H1 (cell line): ENCODE measurements around the gene DYSF. TPM values are rescaled to one million over a fixed set of nuclear protein-coding genes. Genes with fewer than 3 reads are reported as not detected.

Experiments used
- ASH2L ChIP-seq: fragments of 200-600, 300-600 bp; sonication (generic); IDR thresholded peaks from one replicate; pipeline ENCODE4 v1.7.1; 2017; ENCODE audit warnings: low read length
- CHD7 ChIP-seq: fragments of 300-600 bp; sonication (generic); IDR thresholded peaks from 2 replicates; pipeline ENCODE4 v1.7.1; 2012; ENCODE audit warnings: low read length, moderate library complexity, mild to moderate bottlenecking, inconsistent platforms; ENCODE audit not compliant: insufficient replicate concordance
- CTCF ChIP-seq, 3 experiments: IDR thresholded peaks; 1 replicate in 2 of 3; 2 replicates in 1 of 3; pipeline versions ENCODE4 v1.5.1 to v1.6.1; 2011; ENCODE audit warnings: low read length in 3 of 3, mild to moderate bottlenecking in 3 of 3, inconsistent platforms in 2 of 3, low read depth in 1 of 3, moderate library complexity in 1 of 3; ENCODE audit not compliant: insufficient read depth in 1 of 3; ENCODE audit errors: control extremely low read depth in 1 of 3
- FOSL1 ChIP-seq: IDR thresholded peaks from 2 replicates; pipeline ENCODE4 v1.6.1; 2011; ENCODE audit warnings: mild to moderate bottlenecking, low read depth, low read length, moderate library complexity; ENCODE audit not compliant: insufficient read depth
- KDM1A ChIP-seq: fragments of 200-600, 300-600 bp; sonication (generic); IDR thresholded peaks from 2 replicates; pipeline ENCODE4 v1.7.1; 2016; ENCODE audit warnings: mild to moderate bottlenecking, low read length, borderline replicate concordance
- KDM5A ChIP-seq: fragments of 200-600 bp; IDR thresholded peaks from 2 replicates; pipeline ENCODE4 v1.7.1; 2012; ENCODE audit warnings: mild to moderate bottlenecking, low read length, inconsistent platforms, mixed read lengths
- NRF1 ChIP-seq: IDR thresholded peaks from 2 replicates; pipeline ENCODE4 v1.6.1; 2011; ENCODE audit warnings: mild to moderate bottlenecking, low read depth, low read length, improper control_type of control experiment
- RXRA ChIP-seq: IDR thresholded peaks from 2 replicates; pipeline ENCODE4 v1.6.1; 2011; ENCODE audit warnings: low read depth, mild to moderate bottlenecking, low read length, moderate library complexity; ENCODE audit not compliant: insufficient read depth
- TBP ChIP-seq: IDR thresholded peaks from 2 replicates; pipeline ENCODE4 v1.6.1; 2011; ENCODE audit warnings: low read depth, low read length, improper control_type of control experiment
- YY1 ChIP-seq: IDR thresholded peaks from 2 replicates; pipeline ENCODE4 v1.6.1; 2011; ENCODE audit warnings: low read depth, mild to moderate bottlenecking, low read length
- polyA plus RNA-seq, 7 experiments: library from polyadenylated mRNA; depleted of rRNA in 3 of 7; stranded (reverse) in 5 of 7; unstranded in 2 of 7; fragments of >200 nt in 5 of 7; fragments of 200-250 nt in 2 of 7; gene quantifications; 1 replicate in 5 of 7; 2 replicates in 1 of 7; 4 replicates in 1 of 7; pipeline versions ENCODE4 v1.2.1 to v1.2.3, GENCODE V29; 2011 to 2013; ENCODE audit warnings: missing spikeins in 2 of 7, mixed read lengths in 2 of 7
- total RNA-seq: library from RNA; stranded (reverse); fragmentation: NEBNext Ultra II Directional; extraction: Animal tissue kit (Norgen Biotek cat#: 25700); gene quantifications from 2 replicates; pipeline ENCODE4 v1.2.1, GENCODE V29; 2021

DYSF gene
- total and polyA plus RNA-seq, 2 of the 8 experiments (the other 6 are each of a cell fraction or from before 2014, with no cell fraction given): 5.8 to 7.1 TPM

GRCh38 chr2:71564790-71565189 is 111.4 kb downstream of the DYSF start (continued):
- TF ChIP-seq CHD7: no peak
- TF ChIP-seq RXRA: no peak
- no peak for TF ChIP-seq CTCF (IDR thresholded peaks at IDR 0.05; ENCODE audit: control extremely low read depth in 1 of 3, insufficient read depth in 1 of 3, low read depth in 1 of 3, low read length in 3 of 3)
- no peak for TF ChIP-seq KDM5A
- no peak for TF ChIP-seq NRF1
- TF ChIP-seq FOSL1: no peak
- TF ChIP-seq TBP: no peak
- no peak for TF ChIP-seq ASH2L
- no peak for TF ChIP-seq YY1
- no peak for TF ChIP-seq KDM1A
